ENCODE results near the gene ANKLE2.

ANKLE2 gene

DNA sequence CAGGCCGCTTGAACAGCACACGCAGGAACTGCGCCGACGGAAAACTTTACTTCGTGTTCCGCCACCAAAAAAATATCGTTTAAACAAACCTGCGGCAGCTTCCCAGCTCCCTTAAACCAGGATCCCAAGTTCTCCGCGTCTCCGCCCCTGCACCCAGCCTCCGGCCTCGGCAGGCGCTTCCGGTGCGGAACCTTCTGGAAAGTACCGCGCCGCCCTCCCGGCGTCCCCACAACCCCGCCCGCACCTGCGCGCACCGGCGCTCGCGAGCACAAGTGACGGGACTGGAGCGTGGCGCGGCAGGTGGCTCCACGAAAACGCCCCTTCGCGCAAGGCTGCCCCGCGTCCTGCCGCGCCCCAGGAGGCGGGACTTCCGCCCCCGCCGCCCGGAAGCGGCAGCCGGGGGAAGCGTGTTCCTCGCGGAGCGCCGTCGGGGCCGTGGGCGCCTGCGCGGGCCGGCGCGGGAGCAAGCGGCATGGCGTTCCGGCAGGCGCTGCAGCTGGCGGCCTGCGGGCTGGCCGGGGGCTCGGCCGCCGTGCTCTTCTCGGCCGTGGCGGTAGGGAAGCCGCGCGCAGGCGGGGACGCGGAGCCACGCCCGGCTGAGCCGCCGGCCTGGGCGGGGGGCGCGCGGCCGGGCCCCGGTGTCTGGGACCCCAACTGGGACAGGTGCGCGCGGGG is 51.1 kb downstream of the ANKLE2 start, which contains the start of gene PGAM5:
Gene PGAM5 (plus strand): TSS at position 438 of the 675 bp plus-strand sequence. CDS start 35 bp downstream, at position 473.
- TF ChIP-seq, protein P1, sequence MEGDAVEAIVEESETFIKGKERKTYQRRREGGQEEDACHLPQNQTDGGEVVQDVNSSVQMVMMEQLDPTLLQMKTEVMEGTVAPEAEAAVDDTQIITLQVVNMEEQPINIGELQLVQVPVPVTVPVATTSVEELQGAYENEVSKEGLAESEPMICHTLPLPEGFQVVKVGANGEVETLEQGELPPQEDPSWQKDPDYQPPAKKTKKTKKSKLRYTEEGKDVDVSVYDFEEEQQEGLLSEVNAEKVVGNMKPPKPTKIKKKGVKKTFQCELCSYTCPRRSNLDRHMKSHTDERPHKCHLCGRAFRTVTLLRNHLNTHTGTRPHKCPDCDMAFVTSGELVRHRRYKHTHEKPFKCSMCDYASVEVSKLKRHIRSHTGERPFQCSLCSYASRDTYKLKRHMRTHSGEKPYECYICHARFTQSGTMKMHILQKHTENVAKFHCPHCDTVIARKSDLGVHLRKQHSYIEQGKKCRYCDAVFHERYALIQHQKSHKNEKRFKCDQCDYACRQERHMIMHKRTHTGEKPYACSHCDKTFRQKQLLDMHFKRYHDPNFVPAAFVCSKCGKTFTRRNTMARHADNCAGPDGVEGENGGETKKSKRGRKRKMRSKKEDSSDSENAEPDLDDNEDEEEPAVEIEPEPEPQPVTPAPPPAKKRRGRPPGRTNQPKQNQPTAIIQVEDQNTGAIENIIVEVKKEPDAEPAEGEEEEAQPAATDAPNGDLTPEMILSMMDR (IDR thresholded peaks at IDR 0.05; ENCODE audit: low read depth, low read length), result no peak
- peak; percentile 80 for DNase-seq (ENCODE audit: low read depth, low spot score)
- peak within 1 kb of the TSS; percentile 87 for H3K4me3 ChIP-seq (ENCODE audit: low read depth, low read length)
- in situ Hi-C loops (cut with HindIII; ENCODE audit: low sequenced_read_pairs), result no loop called here

DNA sequence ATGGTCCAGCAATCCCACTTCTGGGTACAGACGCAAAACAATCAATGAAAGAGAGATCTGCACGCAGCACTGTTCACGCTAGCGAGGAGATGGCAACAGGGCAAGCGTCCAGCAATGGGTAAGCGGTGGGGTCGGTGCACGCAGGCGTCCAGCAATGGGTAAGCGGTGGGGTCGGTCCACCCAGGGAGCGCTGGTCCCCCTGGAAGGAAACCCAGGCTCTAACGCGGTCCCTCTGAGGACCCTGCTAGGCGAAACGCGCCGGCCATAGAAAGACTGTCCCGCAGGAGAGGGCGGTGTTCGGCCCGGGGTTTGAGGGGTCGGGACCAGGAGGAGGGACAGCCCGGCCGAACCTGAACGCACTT is 51.6 kb downstream of the ANKLE2 start:
- in situ Hi-C loops (cut with HindIII; ENCODE audit: low sequenced_read_pairs), result no loop called here
- no peak for DNase-seq (ENCODE audit: low read depth, low spot score)
- TF ChIP-seq, protein P1 (IDR thresholded peaks at IDR 0.05; ENCODE audit: low read depth, low read length), result no peak
- peak overlapping the region; percentile 87 for H3K4me3 ChIP-seq (ENCODE audit: low read depth, low read length)

DNA sequence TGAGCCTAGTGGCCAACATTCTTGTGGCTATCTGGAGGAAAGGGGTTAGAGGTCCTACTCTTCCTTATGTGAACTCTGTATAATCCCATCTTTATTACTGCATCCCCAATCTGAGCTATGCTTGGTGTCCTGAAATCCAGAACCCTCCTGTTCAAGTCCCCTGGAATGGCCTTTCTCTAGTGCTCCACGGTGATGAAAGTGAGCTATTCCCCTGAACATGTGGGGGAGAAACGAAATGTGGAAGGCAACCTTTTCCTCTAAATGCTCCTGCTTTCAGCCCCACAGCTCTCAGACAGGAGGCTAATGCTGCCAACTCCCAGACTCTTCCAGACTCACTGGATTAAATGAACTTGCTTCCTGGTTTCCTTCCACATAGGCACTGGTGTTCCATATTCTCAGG is 53.5 kb downstream of the ANKLE2 start:
- DNase-seq (ENCODE audit: low read depth, low spot score), result no peak
- in situ Hi-C loops (cut with HindIII; ENCODE audit: low sequenced_read_pairs), result no loop called here
- no peak overlapping the region for H3K4me3 ChIP-seq (ENCODE audit: low read depth, low read length)
- TF ChIP-seq, protein P1 (IDR thresholded peaks at IDR 0.05; ENCODE audit: low read depth, low read length), result no peak

DNA sequence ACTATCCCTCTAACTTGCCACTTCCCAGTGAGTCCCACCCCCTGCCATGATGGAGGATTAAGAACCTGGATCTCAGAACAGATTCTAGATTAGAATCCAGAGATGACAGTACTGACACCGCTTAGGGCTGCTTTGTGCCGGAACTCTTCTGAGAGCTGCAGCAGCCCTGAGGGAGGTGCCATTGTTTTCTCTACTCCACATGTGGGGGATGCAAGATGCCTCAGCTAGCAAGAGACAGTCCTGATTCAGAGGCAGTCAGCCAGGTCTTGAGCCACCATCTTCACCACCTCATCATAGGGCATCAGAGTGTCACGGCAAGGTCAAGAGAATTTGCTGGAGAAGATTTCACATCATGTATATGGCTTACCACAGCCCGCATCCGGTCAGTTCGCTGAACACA is 54.4 kb downstream of the ANKLE2 start:
- TF ChIP-seq, protein P1 (IDR thresholded peaks at IDR 0.05; ENCODE audit: low read depth, low read length), result no peak
- no peak overlapping the region for H3K4me3 ChIP-seq (ENCODE audit: low read depth, low read length)
- in situ Hi-C loops (cut with HindIII; ENCODE audit: low sequenced_read_pairs), result no loop called here
- no peak for DNase-seq (ENCODE audit: low read depth, low spot score)

DNA sequence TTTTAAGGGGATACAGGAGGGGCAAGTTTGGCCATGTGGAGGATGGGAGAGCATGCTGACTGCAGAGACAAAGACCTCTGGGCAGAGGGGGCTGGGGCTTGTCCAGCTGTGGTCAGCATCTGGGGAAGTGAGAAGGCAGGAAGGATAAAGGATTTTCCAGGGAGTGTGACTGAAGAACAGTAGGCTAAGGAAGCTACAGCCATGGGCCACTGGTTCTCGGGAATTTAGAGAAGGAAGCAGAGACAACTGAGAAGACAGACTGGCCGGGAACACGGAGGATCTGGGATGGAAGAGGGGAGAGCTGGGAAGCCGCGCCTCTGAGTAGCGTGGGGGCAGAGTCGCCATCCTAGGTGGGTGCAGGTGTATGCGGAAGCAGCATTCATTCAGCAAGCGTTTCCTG is 58.0 kb downstream of the ANKLE2 start:
- in situ Hi-C loops (cut with HindIII; ENCODE audit: low sequenced_read_pairs), result no loop called here
- DNase-seq (ENCODE audit: low read depth, low spot score), result no peak
- no peak overlapping the region for H3K4me3 ChIP-seq (ENCODE audit: low read depth, low read length)
- TF ChIP-seq, protein P1 (IDR thresholded peaks at IDR 0.05; ENCODE audit: low read depth, low read length), result no peak

DNA sequence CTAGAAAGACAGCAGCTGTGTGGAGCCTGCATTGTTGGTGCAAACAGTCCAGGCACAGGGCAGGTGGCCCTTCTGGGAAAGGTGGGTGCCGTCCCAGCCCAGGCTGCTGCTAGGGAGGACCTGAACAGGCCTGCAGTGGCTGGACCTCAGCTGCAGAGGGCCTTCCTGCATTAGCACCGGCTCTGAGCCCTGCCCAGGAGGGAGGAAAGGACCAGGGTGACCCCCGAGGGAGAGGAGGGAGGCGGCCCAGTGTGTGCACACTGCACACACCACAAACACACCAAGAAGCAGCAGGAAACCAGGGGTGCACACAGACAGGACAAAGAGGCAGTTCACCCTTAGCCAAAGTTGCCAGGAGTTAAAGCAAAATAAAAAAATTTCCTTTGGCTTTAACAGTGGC is 59.0 kb downstream of the ANKLE2 start:
- H3K4me3 ChIP-seq (ENCODE audit: low read depth, low read length), result no peak overlapping the region
- no peak for DNase-seq (ENCODE audit: low read depth, low spot score)
- in situ Hi-C loops (cut with HindIII; ENCODE audit: low sequenced_read_pairs), result no loop called here
- TF ChIP-seq, protein P1 (IDR thresholded peaks at IDR 0.05; ENCODE audit: low read depth, low read length), result no peak

Data from astrocyte of the spinal cord (primary cell).